ENCODE data around the gene TACO1.

TACO1 gene

DNA sequence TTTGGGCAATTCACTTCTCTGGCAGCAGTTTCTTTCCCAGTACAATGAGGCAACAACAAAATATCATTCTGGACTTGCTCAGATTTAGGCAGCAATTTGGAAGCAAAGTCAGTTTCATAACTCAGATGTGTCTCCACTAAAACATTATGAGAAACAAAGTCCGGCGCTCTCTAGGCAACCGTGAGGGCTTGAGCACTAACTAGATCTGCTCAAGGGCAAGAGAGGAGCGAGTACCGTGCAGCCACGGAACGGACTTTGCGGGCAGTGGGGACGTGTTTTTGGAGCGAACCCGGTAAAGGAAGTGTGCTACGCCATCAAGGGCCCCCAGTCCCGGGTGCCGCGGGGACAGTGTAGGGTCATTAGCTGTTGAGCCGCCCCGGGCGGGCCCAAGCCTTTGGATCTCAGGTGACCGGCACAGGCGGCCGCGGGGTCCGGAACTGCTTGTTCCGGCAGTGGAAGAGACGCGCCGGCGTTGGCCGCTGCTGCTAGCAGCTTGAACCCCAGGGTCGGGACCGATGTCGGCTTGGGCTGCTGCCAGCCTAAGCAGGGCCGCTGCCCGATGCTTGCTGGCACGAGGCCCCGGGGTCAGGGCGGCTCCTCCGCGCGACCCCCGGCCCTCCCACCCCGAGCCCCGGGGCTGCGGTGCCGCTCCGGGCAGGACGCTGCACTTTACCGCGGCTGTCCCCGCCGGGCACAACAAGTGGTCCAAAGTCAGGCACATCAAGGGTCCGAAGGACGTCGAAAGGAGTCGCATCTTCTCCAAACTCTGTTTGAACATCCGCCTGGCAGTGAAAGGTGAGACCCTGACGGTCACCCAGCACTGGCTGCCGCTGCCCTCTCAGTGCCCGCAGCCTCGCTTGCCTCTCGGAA lies at the start of gene TACO1:
TSS of gene TACO1 (plus strand) at position 327 of the 870 bp plus-strand sequence. CDS start at position 516, 189 bp downstream.
- Histone ChIP-seq H3K4me3 (ENCODE audit: low read length) (peak within 1 kb of the TSS; percentile 87), H3K27me3 (replicated peaks; ENCODE audit: control insufficient read depth, insufficient read depth, low read length) (no peaks in the 10 kb centered on the region), H3K9me3 (ENCODE audit: control insufficient read depth, low read length) (no peaks in the 10 kb centered on the region), H3K4me1 (ENCODE audit: control insufficient read depth, insufficient read depth, low read length) (peaks cover 16% of the 10 kb centered on the region), H3K9ac (ENCODE audit: low read length) (peak within 1 kb of the TSS; percentile 92), H3K36me3 (ENCODE audit: control insufficient read depth, insufficient read depth, low read length, severe bottlenecking) (peaks cover 17% of the 10 kb centered on the region)
- peak; percentile 88 for DNase-seq (ENCODE audit: low read depth)

DNA sequence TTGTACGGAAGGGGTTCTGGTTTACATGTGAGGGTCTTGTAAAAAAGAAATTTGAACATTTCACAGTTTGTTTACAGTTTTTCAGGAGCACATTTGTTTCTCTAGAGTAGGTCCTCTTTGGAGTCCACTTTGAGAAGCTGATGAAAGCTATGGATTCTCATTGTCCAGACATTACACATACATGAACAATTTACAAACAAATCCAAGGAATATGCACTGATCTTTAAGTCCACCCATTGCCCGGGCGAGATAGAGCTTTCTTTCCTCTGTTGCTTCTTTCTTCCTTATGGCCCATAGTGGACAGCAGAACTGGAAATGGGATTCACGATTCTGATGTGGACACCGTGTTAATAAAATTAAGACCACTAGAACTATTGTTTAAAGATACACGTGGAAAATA lies 48.5 kb upstream of the TACO1 start:
- Histone ChIP-seq H3K9ac (ENCODE audit: low read length) (peak overlapping the region; percentile 98), H3K4me1 (ENCODE audit: control insufficient read depth, insufficient read depth, low read length) (peaks cover 33% of the 10 kb centered on the region), H3K27me3 (replicated peaks; ENCODE audit: control insufficient read depth, insufficient read depth, low read length) (no peaks in the 10 kb centered on the region), H3K36me3 (ENCODE audit: control insufficient read depth, insufficient read depth, low read length, severe bottlenecking) (no peaks in the 10 kb centered on the region), H3K9me3 (ENCODE audit: control insufficient read depth, low read length) (peaks cover 1% of the 10 kb centered on the region), H3K4me3 (ENCODE audit: low read length) (peak overlapping the region; percentile 98)
- peak; percentile 26 for DNase-seq (ENCODE audit: low read depth)

DNA sequence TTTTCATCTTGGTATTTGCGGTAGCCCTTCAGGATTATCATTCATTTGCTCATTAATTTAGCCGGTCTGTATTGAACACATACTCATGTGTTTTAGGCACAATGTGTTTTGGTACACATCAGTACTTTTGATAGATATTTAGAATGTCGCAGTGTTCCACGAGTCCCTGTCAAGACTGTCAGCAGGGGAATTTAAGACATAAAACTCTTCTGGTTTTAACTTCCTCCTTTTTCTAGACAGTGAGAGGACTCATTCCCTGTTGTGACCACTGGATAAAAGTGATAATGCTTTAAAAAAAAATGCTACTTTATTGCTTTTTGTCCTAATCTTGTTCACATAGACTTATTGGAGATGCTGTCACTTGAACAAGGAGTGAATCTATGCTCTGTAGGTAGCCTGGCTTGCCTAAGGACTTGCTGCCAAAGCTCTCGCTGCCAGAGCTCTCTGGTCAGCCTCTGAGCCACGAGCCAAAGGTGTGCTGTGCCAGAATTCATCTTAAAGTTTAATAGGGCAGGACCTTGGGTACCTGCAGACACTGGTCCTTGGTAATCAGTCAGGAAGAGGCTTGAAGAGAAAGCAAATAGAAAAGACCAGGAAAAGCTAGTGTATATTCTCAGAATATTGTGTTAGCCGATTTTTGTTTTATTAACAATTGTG lies 45.1 kb upstream of the TACO1 start:
- H3K9ac ChIP-seq (ENCODE audit: low read length): no peak overlapping the region
- no peak for DNase-seq (ENCODE audit: low read depth)
- H3K9me3 ChIP-seq (ENCODE audit: control insufficient read depth, low read length): peaks cover 3% of the 10 kb centered on the region
- peaks cover 24% of the 10 kb centered on the region for H3K4me1 ChIP-seq (ENCODE audit: control insufficient read depth, insufficient read depth, low read length)
- H3K36me3 ChIP-seq (ENCODE audit: control insufficient read depth, insufficient read depth, low read length, severe bottlenecking): no peaks in the 10 kb centered on the region
- no peaks in the 10 kb centered on the region for H3K27me3 ChIP-seq (replicated peaks; ENCODE audit: control insufficient read depth, insufficient read depth, low read length)
- no peak overlapping the region for H3K4me3 ChIP-seq (ENCODE audit: low read length)

DNA sequence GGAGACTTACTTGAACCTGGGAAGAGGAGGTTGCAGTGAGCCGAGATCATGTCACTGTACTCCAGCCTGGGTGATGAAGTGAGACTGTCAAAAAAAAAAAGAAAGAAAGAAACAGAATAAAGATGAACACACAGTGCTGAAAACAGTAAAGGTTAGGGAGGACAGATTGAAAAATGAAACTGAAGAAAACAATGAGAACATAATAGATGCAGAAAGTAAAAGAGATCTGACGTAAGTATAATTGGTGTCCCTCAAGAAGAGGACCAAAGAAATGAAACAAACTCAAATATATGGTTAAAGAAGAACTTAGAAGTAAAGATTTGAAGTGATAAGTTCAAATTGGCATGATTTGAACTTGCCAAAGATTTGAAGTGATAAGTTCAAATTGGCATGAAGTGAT lies 43.3 kb upstream of the TACO1 start:
- Histone ChIP-seq H3K9me3 (ENCODE audit: control insufficient read depth, low read length) (peaks cover 3% of the 10 kb centered on the region), H3K9ac (ENCODE audit: low read length) (no peak overlapping the region), H3K36me3 (ENCODE audit: control insufficient read depth, insufficient read depth, low read length, severe bottlenecking) (no peaks in the 10 kb centered on the region), H3K27me3 (replicated peaks; ENCODE audit: control insufficient read depth, insufficient read depth, low read length) (no peaks in the 10 kb centered on the region), H3K4me3 (ENCODE audit: low read length) (no peak overlapping the region), H3K4me1 (ENCODE audit: control insufficient read depth, insufficient read depth, low read length) (peaks cover 18% of the 10 kb centered on the region)
- no peak for DNase-seq (ENCODE audit: low read depth)

DNA sequence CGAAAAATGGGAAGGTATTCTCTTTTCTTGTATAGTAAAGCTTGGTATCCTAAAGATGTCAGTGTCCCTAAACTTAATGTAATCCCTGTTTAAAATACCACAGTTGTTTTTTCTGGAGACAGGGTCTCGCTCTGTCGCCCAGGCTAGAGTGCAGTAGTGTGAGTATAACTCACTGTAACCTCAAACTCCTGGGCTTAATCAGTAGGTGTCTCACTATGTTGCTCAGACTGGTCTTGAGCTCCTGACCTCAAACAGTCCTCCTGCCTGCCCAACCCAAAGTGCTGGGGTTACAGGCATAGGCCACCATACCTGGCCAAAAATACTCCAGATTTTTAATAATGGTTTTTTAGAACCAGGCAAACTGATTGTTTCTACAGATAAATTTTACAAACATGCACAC lies 42.3 kb upstream of the TACO1 start:
- H3K9ac ChIP-seq (ENCODE audit: low read length): no peak overlapping the region
- no peaks in the 10 kb centered on the region for H3K27me3 ChIP-seq (replicated peaks; ENCODE audit: control insufficient read depth, insufficient read depth, low read length)
- H3K4me3 ChIP-seq (ENCODE audit: low read length): no peak overlapping the region
- H3K4me1 ChIP-seq (ENCODE audit: control insufficient read depth, insufficient read depth, low read length): peaks cover 9% of the 10 kb centered on the region
- H3K36me3 ChIP-seq (ENCODE audit: control insufficient read depth, insufficient read depth, low read length, severe bottlenecking): no peaks in the 10 kb centered on the region
- no peak for DNase-seq (ENCODE audit: low read depth)
- peaks cover 3% of the 10 kb centered on the region for H3K9me3 ChIP-seq (ENCODE audit: control insufficient read depth, low read length)

DNA sequence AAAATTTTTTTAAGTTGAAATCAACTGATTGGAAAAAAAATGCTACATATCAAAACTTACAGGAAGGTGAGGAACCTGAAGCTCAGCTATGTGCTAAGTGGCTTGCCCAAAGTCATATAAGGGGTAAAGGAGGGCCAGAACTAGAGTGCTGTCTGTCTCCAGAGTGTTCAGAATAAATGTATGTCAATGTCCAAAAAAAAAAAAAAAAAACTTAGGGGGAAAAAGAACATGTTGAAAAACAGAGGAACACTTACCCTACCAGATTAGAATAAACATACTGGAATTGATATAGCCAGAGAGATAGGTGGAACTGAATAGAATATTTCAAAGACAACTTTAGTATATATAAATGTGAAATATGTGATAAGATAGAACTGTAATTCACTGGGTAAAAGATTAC lies 38.9 kb upstream of the TACO1 start:
- no peak for DNase-seq (ENCODE audit: low read depth)
- Histone ChIP-seq H3K4me3 (ENCODE audit: low read length) (no peak overlapping the region), H3K9ac (ENCODE audit: low read length) (no peak overlapping the region), H3K27me3 (replicated peaks; ENCODE audit: control insufficient read depth, insufficient read depth, low read length) (no peaks in the 10 kb centered on the region), H3K4me1 (ENCODE audit: control insufficient read depth, insufficient read depth, low read length) (no peaks in the 10 kb centered on the region), H3K36me3 (ENCODE audit: control insufficient read depth, insufficient read depth, low read length, severe bottlenecking) (no peaks in the 10 kb centered on the region), H3K9me3 (ENCODE audit: control insufficient read depth, low read length) (peaks cover 3% of the 10 kb centered on the region)

DNA sequence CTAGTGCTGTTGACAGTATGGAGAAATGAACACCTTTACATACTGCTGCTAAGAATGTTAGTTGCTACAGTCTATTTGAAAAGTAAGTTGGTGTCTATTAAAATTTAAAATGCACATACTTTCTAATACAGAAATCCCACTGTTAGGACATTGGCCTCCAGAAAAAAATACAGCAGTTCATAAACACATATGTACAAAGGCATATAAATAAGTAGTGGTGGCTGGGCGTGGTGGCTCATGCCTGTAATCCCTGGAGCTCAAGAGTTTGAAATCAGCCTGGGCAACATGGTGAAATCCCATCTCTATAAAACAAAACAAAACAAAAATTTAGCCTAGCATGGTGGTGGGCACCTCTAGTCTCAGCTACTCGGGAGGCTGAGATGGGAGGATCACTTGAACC lies 37.4 kb upstream of the TACO1 start:
- no peaks in the 10 kb centered on the region for H3K9me3 ChIP-seq (ENCODE audit: control insufficient read depth, low read length)
- no peaks in the 10 kb centered on the region for H3K36me3 ChIP-seq (ENCODE audit: control insufficient read depth, insufficient read depth, low read length, severe bottlenecking)
- no peaks in the 10 kb centered on the region for H3K4me1 ChIP-seq (ENCODE audit: control insufficient read depth, insufficient read depth, low read length)
- no peaks in the 10 kb centered on the region for H3K27me3 ChIP-seq (replicated peaks; ENCODE audit: control insufficient read depth, insufficient read depth, low read length)
- no peak overlapping the region for H3K4me3 ChIP-seq (ENCODE audit: low read length)
- H3K9ac ChIP-seq (ENCODE audit: low read length): no peak overlapping the region
- DNase-seq (ENCODE audit: low read depth): peak; percentile 5

DNA sequence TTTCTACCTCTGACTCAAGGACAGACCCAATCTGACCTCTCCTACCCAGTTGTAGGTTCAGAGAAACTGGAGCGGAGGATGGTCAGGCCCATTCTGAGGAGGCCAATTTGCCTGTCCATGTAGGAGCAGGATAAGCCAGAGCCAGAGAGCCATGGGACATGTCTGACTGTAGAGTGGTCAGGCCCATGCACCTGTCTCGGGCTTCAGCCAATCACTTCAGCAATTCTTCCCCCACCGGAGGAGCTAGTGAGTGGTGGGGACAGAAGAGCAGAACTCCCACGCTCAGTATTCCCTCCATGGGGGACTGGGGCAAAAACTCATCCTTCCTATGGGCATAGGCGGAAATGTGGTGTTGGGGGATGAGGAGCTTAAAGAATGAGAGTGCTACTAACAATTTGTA lies 36.1 kb upstream of the TACO1 start:
- Histone ChIP-seq H3K36me3 (ENCODE audit: control insufficient read depth, insufficient read depth, low read length, severe bottlenecking) (no peaks in the 10 kb centered on the region), H3K4me3 (ENCODE audit: low read length) (no peak overlapping the region)
- DNase-seq (ENCODE audit: low read depth): no peak

DNA sequence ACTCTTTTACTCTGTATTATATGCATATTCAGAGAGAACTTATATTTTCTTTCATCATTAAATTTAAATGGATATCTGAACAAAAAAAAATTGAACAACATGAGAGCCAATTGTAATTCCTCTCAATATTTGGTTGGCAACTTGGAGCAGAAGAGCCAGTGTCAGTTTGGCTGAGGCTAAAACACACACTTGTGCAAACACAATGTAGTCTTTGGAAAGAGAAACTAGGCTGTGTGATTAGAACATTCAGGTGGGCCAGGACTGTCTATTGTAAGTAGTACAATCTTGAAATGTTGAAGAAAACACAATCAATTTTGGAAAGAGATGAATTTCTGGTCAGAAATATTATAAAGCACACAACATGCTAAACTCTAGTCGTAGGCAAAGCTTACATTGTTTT lies 33.5 kb upstream of the TACO1 start:
- DNase-seq (ENCODE audit: low read depth): no peak
- Histone ChIP-seq H3K9ac (ENCODE audit: low read length) (no peak overlapping the region), H3K4me1 (ENCODE audit: control insufficient read depth, insufficient read depth, low read length) (peaks cover 8% of the 10 kb centered on the region)

More for the DNA sequence above, 36.1 kb upstream of the TACO1 start:
- no peaks in the 10 kb centered on the region for H3K27me3 ChIP-seq (replicated peaks; ENCODE audit: control insufficient read depth, insufficient read depth, low read length)
- no peaks in the 10 kb centered on the region for H3K4me1 ChIP-seq (ENCODE audit: control insufficient read depth, insufficient read depth, low read length)
- H3K9ac ChIP-seq (ENCODE audit: low read length): no peak overlapping the region
- no peaks in the 10 kb centered on the region for H3K9me3 ChIP-seq (ENCODE audit: control insufficient read depth, low read length)

DNA sequence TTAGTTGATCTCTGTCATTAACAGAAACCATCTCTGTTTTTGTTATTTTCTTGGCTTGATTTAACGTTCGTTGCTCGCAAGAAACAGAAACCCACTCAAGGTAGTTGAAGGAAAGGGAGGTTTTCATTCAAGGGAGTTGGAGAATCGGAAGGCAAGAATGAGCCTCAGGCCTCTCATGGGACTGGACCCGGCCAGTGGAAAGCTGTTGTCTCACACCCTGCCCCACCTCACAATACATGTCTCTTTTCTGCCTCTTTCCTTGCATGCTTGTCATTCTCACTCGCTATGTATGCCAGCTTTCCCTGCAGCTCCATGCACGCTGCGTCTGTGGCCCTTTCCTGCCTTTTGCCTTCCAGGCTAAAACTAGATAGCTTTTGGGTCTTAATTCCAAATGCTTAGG lies 32.1 kb upstream of the TACO1 start:
- no peaks in the 10 kb centered on the region for H3K27me3 ChIP-seq (replicated peaks; ENCODE audit: control insufficient read depth, insufficient read depth, low read length)
- no peaks in the 10 kb centered on the region for H3K36me3 ChIP-seq (ENCODE audit: control insufficient read depth, insufficient read depth, low read length, severe bottlenecking)
- H3K9ac ChIP-seq (ENCODE audit: low read length): no peak overlapping the region
- peaks cover 8% of the 10 kb centered on the region for H3K4me1 ChIP-seq (ENCODE audit: control insufficient read depth, insufficient read depth, low read length)
- DNase-seq (ENCODE audit: low read depth): no peak
- no peak overlapping the region for H3K4me3 ChIP-seq (ENCODE audit: low read length)
- H3K9me3 ChIP-seq (ENCODE audit: control insufficient read depth, low read length): no peaks in the 10 kb centered on the region

More for the DNA sequence above, 33.5 kb upstream of the TACO1 start:
- Histone ChIP-seq H3K27me3 (replicated peaks; ENCODE audit: control insufficient read depth, insufficient read depth, low read length) (no peaks in the 10 kb centered on the region), H3K4me3 (ENCODE audit: low read length) (no peak overlapping the region), H3K9me3 (ENCODE audit: control insufficient read depth, low read length) (no peaks in the 10 kb centered on the region), H3K36me3 (ENCODE audit: control insufficient read depth, insufficient read depth, low read length, severe bottlenecking) (no peaks in the 10 kb centered on the region)

DNA sequence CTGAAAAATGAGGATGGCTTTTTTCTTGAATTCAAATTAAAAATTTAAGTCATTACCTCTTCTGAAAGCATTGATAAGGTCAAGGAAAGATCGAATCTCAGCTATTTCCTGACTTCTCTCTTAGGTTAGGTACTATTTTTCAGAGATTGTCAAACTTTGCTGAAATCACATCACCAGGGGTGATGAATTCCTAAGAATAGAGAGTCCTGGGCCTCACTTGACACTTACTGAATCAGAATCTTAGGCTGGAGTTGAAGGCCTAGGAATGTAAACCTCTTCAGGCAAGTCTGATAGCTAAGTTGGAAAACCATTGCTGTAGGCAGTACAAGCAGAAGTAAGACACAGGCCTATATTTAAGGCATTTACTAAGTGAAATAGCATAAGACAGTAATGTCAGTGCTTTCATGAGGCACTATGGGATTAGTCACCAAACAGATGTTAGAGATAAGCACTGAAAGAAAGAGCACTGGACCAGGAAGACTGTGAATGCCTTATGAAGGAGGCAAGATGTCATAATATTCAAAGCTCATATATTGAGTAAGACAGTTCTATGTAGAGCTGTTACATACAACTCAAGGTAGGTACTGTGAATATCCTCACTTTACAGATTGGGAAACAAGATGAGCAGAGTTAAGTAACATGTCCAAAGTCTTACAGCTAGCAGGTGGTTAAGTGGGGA lies 28.9 kb upstream of the TACO1 start:
- DNase-seq (ENCODE audit: low read depth): peak; percentile 62
- no peaks in the 10 kb centered on the region for H3K36me3 ChIP-seq (ENCODE audit: control insufficient read depth, insufficient read depth, low read length, severe bottlenecking)
- no peak overlapping the region for H3K9ac ChIP-seq (ENCODE audit: low read length)
- H3K9me3 ChIP-seq (ENCODE audit: control insufficient read depth, low read length): no peaks in the 10 kb centered on the region
- H3K4me1 ChIP-seq (ENCODE audit: control insufficient read depth, insufficient read depth, low read length): peaks cover 8% of the 10 kb centered on the region
- no peaks in the 10 kb centered on the region for H3K27me3 ChIP-seq (replicated peaks; ENCODE audit: control insufficient read depth, insufficient read depth, low read length)
- H3K4me3 ChIP-seq (ENCODE audit: low read length): no peak overlapping the region
